Ovary (tissue), 3 donors: ENCODE measurements around the gene RYR1.

Experiments
- EP300 ChIP-seq: sonication (generic); formaldehyde crosslinking; IDR thresholded peaks from one replicate; pipeline ENCODE4 v1.6.1; 2017; ENCODE audit warnings: antibody characterized with exemption
- POLR2A ChIP-seq: fragments of 450-650 bp; IDR thresholded peaks from one replicate; pipeline ENCODE4 v1.6.1; 2017; ENCODE audit warnings: antibody characterized with exemption, mild to moderate bottlenecking, moderate library complexity
- TF ChIP-seq, protein P1 (sequence below), 3 donors: fragments of 450-650 bp in 2 of 3; fragments of 200-600 bp in 1 of 3; IDR thresholded peaks; one replicate each; pipeline versions ENCODE4 v1.5.1 to v1.8.0; 2016 to 2022; ENCODE audit warnings: antibody characterized with exemption in 3 of 3, mild to moderate bottlenecking in 1 of 3
- donor health status: DM: no; HTN: no; CAD: no.

DNA sequence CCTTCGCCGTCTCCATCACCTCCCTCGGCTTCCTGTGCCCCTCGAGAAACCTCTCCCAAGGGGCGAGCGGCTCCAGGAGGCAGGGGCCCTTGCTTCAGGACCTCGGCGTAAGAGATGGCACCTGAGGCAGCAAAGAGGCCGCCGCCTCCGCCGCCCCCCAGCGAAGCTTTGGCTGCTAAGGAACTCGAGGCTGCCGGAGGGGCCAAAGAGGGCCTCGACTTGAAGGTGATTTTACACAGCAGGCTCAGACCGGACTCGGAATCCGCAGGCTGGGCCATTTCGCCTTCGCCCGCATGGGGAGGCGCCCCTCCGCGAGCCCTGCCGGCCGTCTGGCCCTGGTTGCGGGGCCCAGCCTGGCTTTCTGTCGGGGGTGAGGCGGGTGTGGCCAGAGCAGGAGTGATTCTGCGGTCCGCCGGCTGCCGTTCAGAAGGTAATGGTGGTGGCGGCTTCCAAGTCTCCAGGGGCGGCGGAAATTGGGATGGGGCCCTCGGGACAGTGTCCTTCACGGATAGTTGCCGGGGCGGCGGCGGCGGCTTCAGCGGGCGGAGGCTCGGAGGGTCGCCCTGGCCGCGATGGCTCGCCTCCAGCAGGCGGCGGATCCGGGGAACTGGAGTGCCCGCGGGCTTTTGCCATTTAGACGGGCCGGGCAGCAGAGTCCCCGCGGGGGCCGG lies 47.1 kb upstream of the RYR1 start:
- TF ChIP-seq, protein P1, sequence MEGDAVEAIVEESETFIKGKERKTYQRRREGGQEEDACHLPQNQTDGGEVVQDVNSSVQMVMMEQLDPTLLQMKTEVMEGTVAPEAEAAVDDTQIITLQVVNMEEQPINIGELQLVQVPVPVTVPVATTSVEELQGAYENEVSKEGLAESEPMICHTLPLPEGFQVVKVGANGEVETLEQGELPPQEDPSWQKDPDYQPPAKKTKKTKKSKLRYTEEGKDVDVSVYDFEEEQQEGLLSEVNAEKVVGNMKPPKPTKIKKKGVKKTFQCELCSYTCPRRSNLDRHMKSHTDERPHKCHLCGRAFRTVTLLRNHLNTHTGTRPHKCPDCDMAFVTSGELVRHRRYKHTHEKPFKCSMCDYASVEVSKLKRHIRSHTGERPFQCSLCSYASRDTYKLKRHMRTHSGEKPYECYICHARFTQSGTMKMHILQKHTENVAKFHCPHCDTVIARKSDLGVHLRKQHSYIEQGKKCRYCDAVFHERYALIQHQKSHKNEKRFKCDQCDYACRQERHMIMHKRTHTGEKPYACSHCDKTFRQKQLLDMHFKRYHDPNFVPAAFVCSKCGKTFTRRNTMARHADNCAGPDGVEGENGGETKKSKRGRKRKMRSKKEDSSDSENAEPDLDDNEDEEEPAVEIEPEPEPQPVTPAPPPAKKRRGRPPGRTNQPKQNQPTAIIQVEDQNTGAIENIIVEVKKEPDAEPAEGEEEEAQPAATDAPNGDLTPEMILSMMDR (IDR thresholded peaks at IDR 0.05): no peak
- TF ChIP-seq POLR2A: no peak
- TF ChIP-seq EP300: no peak
